SK-N-SH (cell line): Measurements from ENCODE around the gene TDRD10. TPM values are rescaled to one million over a fixed set of nuclear protein-coding genes. Genes with fewer than 3 reads are reported as not detected.

Experiments
- CTCF ChIA-PET: fragments of 300-600, 350-600 bp; formaldehyde crosslinking; extraction: SDS; loops from one replicate; lab custom pipeline; 2021; lab: Yijun Ruan, JAX
- POLR2A ChIA-PET: fragments of 350-600 bp; sonication (Branson Sonifier 250); formaldehyde crosslinking; extraction: SDS; loops from one replicate; lab custom pipeline; 2020; ENCODE audit warnings: antibody characterized with exemption, inconsistent platforms; lab: Yijun Ruan, JAX
- DNase-seq: peaks from one replicate; pipeline ENCODE4 v3.0.0; 2012
- H2AFZ ChIP-seq: fragments of 200-600 bp; sonication (generic); 2 replicates; pipeline ENCODE4 v1.8.1; 2016; ENCODE audit warnings: antibody characterized with exemption, mild to moderate bottlenecking, low read depth
- H3F3A ChIP-seq: fragments of 200-600 bp; sonication (generic); replicated peaks from 2 replicates; pipeline ENCODE3; 2016; ENCODE audit warnings: antibody characterized with exemption, mild to moderate bottlenecking; ENCODE audit not compliant: insufficient read depth
- H3K27ac ChIP-seq, 2 experiments: fragments of 200-500 bp in 1 of 2; fragments of 200-600 bp in 1 of 2; sonication (Bioruptor generic) in 1 of 2; sonication (generic), shearing (Covaris generic) in 1 of 2; 2 replicates each; pipeline versions ENCODE4 v1.5.1 to v1.6.1; 2014 to 2016; ENCODE audit warnings: low read depth in 2 of 2, inconsistent platforms in 1 of 2, low read length in 1 of 2, mild to moderate bottlenecking in 1 of 2, mixed read lengths in 1 of 2
- H3K27me3 ChIP-seq: fragments of 200-600 bp; sonication (generic), shearing (Covaris generic); 2 replicates; pipeline ENCODE4 v1.6.1; 2016; ENCODE audit warnings: mixed run types; ENCODE audit not compliant: insufficient read depth
- H3K36me3 ChIP-seq, 2 experiments: fragments of 200-500 bp in 1 of 2; fragments of 200-600 bp in 1 of 2; sonication (Bioruptor generic) in 1 of 2; sonication (generic) in 1 of 2; replicated peaks in 1 of 2; 2 replicates each; pipeline versions ENCODE3 to v1.5.1; 2014 to 2016; ENCODE audit warnings: low read length in 1 of 2, mild to moderate bottlenecking in 1 of 2; ENCODE audit not compliant: insufficient read depth in 2 of 2, control insufficient read depth in 1 of 2
- H3K4me1 ChIP-seq, 2 experiments: fragments of 200-500 bp in 1 of 2; fragments of 200-600 bp in 1 of 2; sonication (Bioruptor generic) in 1 of 2; sonication (generic), shearing (Covaris generic) in 1 of 2; 2 replicates each; pipeline versions ENCODE4 v1.5.1 to v1.6.1; 2014 to 2016; ENCODE audit warnings: low read depth in 1 of 2, low read length in 1 of 2, mixed run types in 1 of 2; ENCODE audit not compliant: insufficient read depth in 2 of 2, control insufficient read depth in 1 of 2
- H3K4me2 ChIP-seq: fragments of 200-600 bp; sonication (generic), shearing (Covaris generic); 2 replicates; pipeline ENCODE4 v1.6.1; 2017; ENCODE audit warnings: mixed run types
- H3K4me3 ChIP-seq, 2 experiments: fragments of 200-500 bp in 1 of 2; fragments of 200-600 bp in 1 of 2; sonication (Bioruptor generic) in 1 of 2; sonication (generic), shearing (Covaris generic) in 1 of 2; 2 replicates each; pipeline versions ENCODE4 v1.5.1 to v1.8.1; 2014 to 2016; ENCODE audit warnings: low read depth in 2 of 2, inconsistent platforms in 1 of 2, low read length in 1 of 2, mild to moderate bottlenecking in 1 of 2, mixed read lengths in 1 of 2, moderate library complexity in 1 of 2
- H3K79me2 ChIP-seq: fragments of 200-600 bp; sonication (generic); 2 replicates; pipeline ENCODE4 v1.8.1; 2017; ENCODE audit warnings: mild to moderate bottlenecking; ENCODE audit not compliant: insufficient read depth
- H3K9ac ChIP-seq: fragments of 200-600 bp; sonication (generic); 2 replicates; pipeline ENCODE4 v1.6.1; 2017; ENCODE audit warnings: mixed run types
- H3K9me2 ChIP-seq: fragments of 200-600 bp; sonication (generic); 2 replicates; pipeline ENCODE4 v1.6.1; 2017; ENCODE audit warnings: mixed run types
- H3K9me3 ChIP-seq: fragments of 200-600 bp; sonication (generic); 2 replicates; pipeline ENCODE4 v1.6.1; 2017; ENCODE audit warnings: mixed run types, mild to moderate bottlenecking, moderate library complexity
- H4K20me1 ChIP-seq: fragments of 200-600 bp; sonication (generic); 2 replicates; pipeline ENCODE4 v1.6.1; 2017; ENCODE audit warnings: mild to moderate bottlenecking, mixed run types; ENCODE audit not compliant: insufficient read depth
- EP300 ChIP-seq, 2 experiments: IDR thresholded peaks; 2 replicates each; pipeline versions ENCODE4 v1.4.0 to v1.6.1; 2012; ENCODE audit warnings: borderline replicate concordance in 1 of 2, low read depth in 1 of 2, low read length in 1 of 2
- FOXJ3 ChIP-seq: sonication (generic); formaldehyde crosslinking; IDR thresholded peaks from 2 replicates; pipeline ENCODE4 v1.5.1; 2020; ENCODE audit warnings: mild to moderate bottlenecking, missing genetic modification reagents
- GABPA ChIP-seq: IDR thresholded peaks from 2 replicates; pipeline ENCODE4 v1.4.0; 2012; ENCODE audit warnings: low read depth, mild to moderate bottlenecking
- IRF3 ChIP-seq: fragments of 150-350 bp; IDR thresholded peaks from 2 replicates; pipeline ENCODE4 v1.6.1; 2016; ENCODE audit warnings: mild to moderate bottlenecking, low read depth, low read length
- MEF2A ChIP-seq: IDR thresholded peaks from 2 replicates; pipeline ENCODE4 v1.4.0; 2012; ENCODE audit warnings: low read depth, borderline replicate concordance
- MXI1 ChIP-seq: IDR thresholded peaks from 2 replicates; pipeline ENCODE4 v1.6.1; 2012; ENCODE audit warnings: mild to moderate bottlenecking, low read depth, low read length, improper control_type of control experiment
- NFIC ChIP-seq: IDR thresholded peaks from 2 replicates; pipeline ENCODE4 v1.4.0; 2012; ENCODE audit warnings: borderline replicate concordance
- NRF1 ChIP-seq: IDR thresholded peaks from 2 replicates; pipeline ENCODE4 v1.6.1; 2012; ENCODE audit warnings: low read depth, mild to moderate bottlenecking, low read length
- POLR2AphosphoS5 ChIP-seq: IDR thresholded peaks from 2 replicates; pipeline ENCODE4 v1.6.1; 2012; ENCODE audit warnings: low read depth, low read length
- RAD21 ChIP-seq: IDR thresholded peaks from 2 replicates; pipeline ENCODE4 v1.6.1; 2012; ENCODE audit warnings: mild to moderate bottlenecking, low read length
- RCOR1 ChIP-seq: fragments of 150-350 bp; IDR thresholded peaks from 2 replicates; pipeline ENCODE4 v1.6.1; 2017; ENCODE audit warnings: antibody characterized with exemption, low read length
- REST ChIP-seq: IDR thresholded peaks from 2 replicates; pipeline ENCODE4 v1.6.1; 2012; ENCODE audit warnings: mild to moderate bottlenecking, low read depth, low read length, moderate library complexity
- RFX5 ChIP-seq: IDR thresholded peaks from 2 replicates; pipeline ENCODE4 v1.6.1; 2012; ENCODE audit warnings: mild to moderate bottlenecking, improper control_type of control experiment, low read length
- RXRA ChIP-seq: IDR thresholded peaks from 2 replicates; pipeline ENCODE4 v1.4.0; 2012; ENCODE audit warnings: low read depth, mild to moderate bottlenecking, borderline replicate concordance
- SIN3A ChIP-seq: IDR thresholded peaks from 2 replicates; pipeline ENCODE4 v1.6.1; 2012; ENCODE audit warnings: low read depth, mild to moderate bottlenecking, low read length, moderate library complexity, borderline replicate concordance
- TEAD4 ChIP-seq: IDR thresholded peaks from 2 replicates; pipeline ENCODE4 v1.4.0; 2012; ENCODE audit warnings: mild to moderate bottlenecking, borderline replicate concordance; ENCODE audit not compliant: insufficient read depth
- WGBS: methylation state at CpG from one replicate; pipeline ENCODE4 v1.1.6; 2017; ENCODE audit warnings: low lambda C conversion rate; 5-methylcytosine and 5-hydroxymethylcytosine counted together
- polyA plus RNA-seq, 3 experiments: library from polyadenylated mRNA; depleted of rRNA; stranded (reverse); fragments of >200 nt; gene quantifications; 2 replicates each; pipeline ENCODE4 v1.2.3, GENCODE V29; 2012

Gene TDRD10
- polyA plus RNA-seq, 1 of the 3 experiments (the other 2 are of a cell fraction), result not detected

- TF ChIP-seq IRF3, result no peak
- TF ChIP-seq, all 33 proteins: peak for 0
Measured at GRCh38 chr1:154490317-154490716, 11.7 kb upstream of the TDRD10 start (continued).

- TF ChIP-seq SIN3A (no peak), FOXJ3 (CRISPR knock-in tag) (no peak), RFX5 (no peak)
- no peak overlapping the region for H3K4me3 ChIP-seq
- peaks cover 0 to 7% of the 10 kb centered on the region in 2 experiments; a peak in 1 of 4 replicates for H3K4me1 ChIP-seq
- no peaks in the 10 kb centered on the region for H3F3A ChIP-seq
- peaks cover 50% of the 10 kb centered on the region for H3K27me3 ChIP-seq
- H4K20me1 ChIP-seq, result no peaks in the 10 kb centered on the region
- POLR2A ChIA-PET, result no interaction called here
- H3K9me3 ChIP-seq, result no peaks in the 10 kb centered on the region
- H3K36me3 ChIP-seq, result no peaks in the 10 kb centered on the region
- no peaks in the 10 kb centered on the region for H3K9me2 ChIP-seq
- CTCF ChIA-PET, result interaction anchor here (0.7 to 1.3 kb wide), 2 partner anchors 13 to 206 kb away, joined by 3 to 7 read pairs; no protein-coding TSS in a partner anchor
- no peaks in the 10 kb centered on the region for H3K79me2 ChIP-seq
- H3K27ac ChIP-seq, result no peak overlapping the region
- no peak overlapping the region for H3K9ac ChIP-seq
- no peak overlapping the region for H3K4me2 ChIP-seq
- H2AFZ ChIP-seq, result no peak overlapping the region
- WGBS, result 87% methylated on average over 4 of the region's 4 CpGs
- DNase-seq, result no peak
Measured at GRCh38 chr1:154492115-154492514, 9.9 kb upstream of the TDRD10 start.

GRCh38 chr1:154493276-154493675 lies 8.7 kb upstream of the TDRD10 start:
- Histone ChIP-seq H3K9ac (no peak overlapping the region), H3K27me3 (peaks cover 57% of the 10 kb centered on the region), H3K4me2 (no peak overlapping the region), H3K4me3 (no peak overlapping the region), H3K9me3 (no peaks in the 10 kb centered on the region), H3K27ac (no peak overlapping the region), H2AFZ (no peak overlapping the region), H3K9me2 (no peaks in the 10 kb centered on the region), H4K20me1 (no peaks in the 10 kb centered on the region), H3K4me1 (peaks cover 0 to 7% of the 10 kb centered on the region in 2 experiments; a peak in 1 of 4 replicates), H3K36me3 (no peaks in the 10 kb centered on the region), H3F3A (no peaks in the 10 kb centered on the region), H3K79me2 (no peaks in the 10 kb centered on the region)
- DNase-seq, result peak; percentile 42
- WGBS, result 35% methylated on average over 8 of the region's 8 CpGs
- TF ChIP-seq REST (no peak), MEF2A (no peak), GABPA (no peak), NRF1 (no peak), RAD21 (no peak), RXRA (no peak), MXI1 (no peak), NFIC (no peak), RCOR1 (no peak), POLR2AphosphoS5 (no peak), EP300 (IDR thresholded peaks at IDR 0.05; ENCODE audit: borderline replicate concordance in 1 of 2, low read depth in 1 of 2, low read length in 1 of 2) (no peak), TEAD4 (no peak)
- ChIA-PET POLR2A (no interaction called here), CTCF (no interaction called here)
